T47D (cell line): ENCODE data around the gene ITM2A.

Experiments used
- DNase-seq, 2 experiments: peaks; one replicate each; pipeline versions ENCODE4 v3.0.0 to v3.0.0-alpha.2; 2011 to 2012; ENCODE audit warnings: low read depth in 1 of 2, low spot score in 1 of 2
- JUND ChIP-seq: IDR thresholded peaks from 2 replicates; pipeline ENCODE4 v1.6.1; 2012; ENCODE audit warnings: low read depth
- in situ Hi-C: cut with HindIII; loops from 2 replicates; pipeline ENCODE4 v1.10.0; 2016; ENCODE audit warnings: low sequenced_read_pairs, low pct_unique_long_range_greater_than_20kb

ITM2A gene

GRCh38 chrX:79366873-79367749 lies at the start of gene ITM2A:
Gene ITM2A, minus strand, starts transcription at chrX:79367334. Its CDS starts 119 bp downstream, at chrX:79367215.
- DNase-seq: peak in 1 of 2 experiments; percentile 13
- in situ Hi-C loops: no loop called here
- TF ChIP-seq JUND: no peak

GRCh38 chrX:79415056-79415455 lies 47.9 kb upstream of the ITM2A start:
- in situ Hi-C loops: no loop called here
- DNase-seq: no peak
- no peak for TF ChIP-seq JUND

- in situ Hi-C loops: no loop called here
- no peak for TF ChIP-seq JUND
- no peak for DNase-seq
Observed at GRCh38 chrX:79413963-79414362, 46.8 kb upstream of the ITM2A start.

- DNase-seq: peak in 1 of 2 experiments; percentile 25
- no peak for TF ChIP-seq JUND
- in situ Hi-C loops: no loop called here
Observed at GRCh38 chrX:79412972-79413371, 45.8 kb upstream of the ITM2A start.

- in situ Hi-C loops: no loop called here
- DNase-seq: no peak
- TF ChIP-seq JUND: no peak
Observed at GRCh38 chrX:79412166-79412565, 45.0 kb upstream of the ITM2A start.

- peak in 1 of 2 experiments; percentile 8 for DNase-seq
- in situ Hi-C loops: no loop called here
- TF ChIP-seq JUND: no peak
Observed at GRCh38 chrX:79409657-79410056, 42.5 kb upstream of the ITM2A start.

- DNase-seq: no peak
- no peak for TF ChIP-seq JUND
- in situ Hi-C loops: no loop called here
Observed at GRCh38 chrX:79408623-79409322, 41.6 kb upstream of the ITM2A start.

GRCh38 chrX:79400623-79401022 lies 33.5 kb upstream of the ITM2A start:
- no peak for DNase-seq
- in situ Hi-C loops: no loop called here
- no peak for TF ChIP-seq JUND

- no peak for TF ChIP-seq JUND
- in situ Hi-C loops: no loop called here
- DNase-seq: no peak
Observed at GRCh38 chrX:79375340-79375739, 8.2 kb upstream of the ITM2A start.

GRCh38 chrX:79371640-79372039 lies 4.5 kb upstream of the ITM2A start:
- TF ChIP-seq JUND: no peak
- DNase-seq: no peak
- in situ Hi-C loops: no loop called here

GRCh38 chrX:79371101-79371500 lies 4.0 kb upstream of the ITM2A start:
- in situ Hi-C loops: no loop called here
- TF ChIP-seq JUND: no peak
- no peak for DNase-seq

GRCh38 chrX:79369871-79370270 lies 2.7 kb upstream of the ITM2A start:
- no peak for TF ChIP-seq JUND
- in situ Hi-C loops: no loop called here
- no peak for DNase-seq

GRCh38 chrX:79368441-79368840 lies 1.3 kb upstream of the ITM2A start:
- no peak for DNase-seq
- in situ Hi-C loops: no loop called here
- TF ChIP-seq JUND: no peak
